Measurements from ENCODE around the gene PRKCA.
"Not testable (repeated sequence)": the region's sequence is repeated elsewhere in the genome, so short reads cannot be mapped to it uniquely, and the experiment has no call there.

The PRKCA gene

DNA sequence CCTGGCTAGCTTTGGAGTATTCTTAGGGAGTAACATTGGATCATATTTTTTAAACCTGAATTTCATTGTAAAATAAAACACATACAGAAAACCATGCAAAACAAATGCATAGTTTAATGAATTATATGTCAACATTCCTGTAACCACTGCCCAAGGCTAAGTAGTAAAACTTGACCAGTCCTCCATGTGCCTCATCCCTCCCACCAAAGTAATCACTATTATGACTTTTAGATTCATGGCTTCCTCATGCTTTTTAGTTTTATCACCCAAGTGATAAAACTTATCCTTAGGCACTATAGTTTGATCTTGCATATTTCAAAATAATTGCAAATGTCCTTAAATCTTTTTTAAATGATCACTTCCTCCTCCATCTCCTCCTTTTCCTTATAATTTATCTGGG is 20.4 kb downstream of the PRKCA start:
- no peak for DNase-seq (ENCODE audit: low spot score)
- no peak overlapping the region for H3K27ac ChIP-seq
- TF ChIP-seq, protein P1, sequence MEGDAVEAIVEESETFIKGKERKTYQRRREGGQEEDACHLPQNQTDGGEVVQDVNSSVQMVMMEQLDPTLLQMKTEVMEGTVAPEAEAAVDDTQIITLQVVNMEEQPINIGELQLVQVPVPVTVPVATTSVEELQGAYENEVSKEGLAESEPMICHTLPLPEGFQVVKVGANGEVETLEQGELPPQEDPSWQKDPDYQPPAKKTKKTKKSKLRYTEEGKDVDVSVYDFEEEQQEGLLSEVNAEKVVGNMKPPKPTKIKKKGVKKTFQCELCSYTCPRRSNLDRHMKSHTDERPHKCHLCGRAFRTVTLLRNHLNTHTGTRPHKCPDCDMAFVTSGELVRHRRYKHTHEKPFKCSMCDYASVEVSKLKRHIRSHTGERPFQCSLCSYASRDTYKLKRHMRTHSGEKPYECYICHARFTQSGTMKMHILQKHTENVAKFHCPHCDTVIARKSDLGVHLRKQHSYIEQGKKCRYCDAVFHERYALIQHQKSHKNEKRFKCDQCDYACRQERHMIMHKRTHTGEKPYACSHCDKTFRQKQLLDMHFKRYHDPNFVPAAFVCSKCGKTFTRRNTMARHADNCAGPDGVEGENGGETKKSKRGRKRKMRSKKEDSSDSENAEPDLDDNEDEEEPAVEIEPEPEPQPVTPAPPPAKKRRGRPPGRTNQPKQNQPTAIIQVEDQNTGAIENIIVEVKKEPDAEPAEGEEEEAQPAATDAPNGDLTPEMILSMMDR (IDR thresholded peaks at IDR 0.05), result no peak

DNA sequence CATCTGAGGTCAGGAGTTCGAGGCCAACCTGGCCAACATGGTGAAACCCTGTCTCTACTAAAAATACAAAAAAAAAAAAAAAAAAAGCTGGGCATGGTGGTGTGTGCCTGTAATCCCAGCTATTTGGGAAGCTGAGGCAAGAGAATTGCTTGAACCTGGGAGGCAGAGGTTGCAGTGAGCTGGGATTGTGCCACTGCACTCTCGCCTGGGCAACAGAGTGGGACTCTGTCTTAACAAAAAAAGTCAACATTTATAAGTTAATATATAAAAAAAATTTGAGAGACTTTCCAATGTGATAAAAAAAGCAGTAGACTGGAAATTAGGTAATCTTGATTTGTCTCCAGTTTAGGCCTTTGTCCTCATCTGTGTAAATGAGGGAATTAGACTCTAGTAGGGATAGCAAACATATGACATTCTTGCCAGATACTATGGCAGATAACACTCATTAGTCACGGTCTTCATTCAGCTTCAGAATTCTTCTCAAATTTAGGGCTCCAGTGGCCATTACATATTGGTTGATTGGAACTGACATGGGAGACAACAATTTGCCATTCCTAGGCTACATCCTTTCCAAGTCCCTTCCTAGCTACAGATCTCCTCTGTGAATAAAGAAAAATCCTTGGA is 22.1 kb downstream of the PRKCA start:
- not testable (repeated sequence) for H3K27ac ChIP-seq; DNase-seq (ENCODE audit: low spot score); H3K4me3 ChIP-seq

More for the DNA sequence above, 20.4 kb downstream of the PRKCA start:
- no peak overlapping the region for H3K4me3 ChIP-seq

GRCh38 chr17:66326476-66327047 is 24.1 kb downstream of the PRKCA start:
- TF ChIP-seq, protein P1 (IDR thresholded peaks at IDR 0.05), result no peak
- no peak for DNase-seq (ENCODE audit: low spot score)

DNA sequence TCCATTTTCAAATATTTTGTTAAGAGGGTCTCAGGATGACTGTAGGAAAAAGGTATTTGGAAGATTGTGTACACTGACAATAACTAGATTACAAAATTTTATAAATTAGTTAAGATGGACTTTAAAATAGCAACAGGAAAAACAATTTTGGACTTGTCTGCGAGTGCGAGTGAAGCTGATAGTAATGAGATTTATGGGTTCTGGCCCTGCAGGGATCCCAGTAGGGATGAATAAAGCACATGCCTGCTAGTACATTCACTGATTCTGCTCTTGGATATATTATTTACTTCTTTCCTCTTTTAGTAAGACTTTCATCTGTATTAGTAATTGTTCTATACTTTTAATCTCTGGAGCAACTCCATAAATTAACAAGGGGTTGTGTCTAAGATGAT is 28.2 kb downstream of the PRKCA start:
- no peak for DNase-seq (ENCODE audit: low spot score)

More at GRCh38 chr17:66326476-66327047, 24.1 kb downstream of the PRKCA start:
- Histone ChIP-seq H3K27ac (no peak overlapping the region), H3K4me3 (no peak overlapping the region)

GRCh38 chr17:66331038-66331816 is 28.8 kb downstream of the PRKCA start:
- no peak for DNase-seq (ENCODE audit: low spot score)
- TF ChIP-seq, protein P1 (IDR thresholded peaks at IDR 0.05), result no peak
- Histone ChIP-seq H3K4me3 (no peak overlapping the region), H3K27ac (no peak overlapping the region)

More for the DNA sequence above, 28.2 kb downstream of the PRKCA start:
- H3K4me3 ChIP-seq, result no peak overlapping the region
- TF ChIP-seq, protein P1 (IDR thresholded peaks at IDR 0.05), result no peak
- no peak overlapping the region for H3K27ac ChIP-seq

DNA sequence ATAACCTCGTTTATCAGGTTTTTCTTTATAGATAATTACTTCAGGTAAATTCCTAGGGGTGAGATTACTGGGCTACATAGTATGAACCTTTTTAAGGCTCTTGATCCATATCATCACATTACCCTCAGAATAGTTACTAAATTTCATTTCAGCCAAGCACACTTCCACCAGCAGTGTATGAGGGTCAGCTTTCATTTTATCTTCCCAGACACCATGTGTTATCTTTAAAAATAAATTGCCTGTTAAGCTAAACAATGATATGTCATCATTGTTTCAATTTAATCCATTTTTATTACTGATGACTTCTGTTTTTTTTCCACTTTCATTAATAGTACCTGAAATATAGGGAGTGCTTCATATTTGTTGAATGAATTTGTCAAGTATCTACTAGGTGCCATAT is 33.4 kb downstream of the PRKCA start:
- DNase-seq (ENCODE audit: low spot score), result no peak
- TF ChIP-seq, protein P1 (IDR thresholded peaks at IDR 0.05), result no peak
- H3K27ac ChIP-seq, result no peak overlapping the region
- no peak overlapping the region for H3K4me3 ChIP-seq

DNA sequence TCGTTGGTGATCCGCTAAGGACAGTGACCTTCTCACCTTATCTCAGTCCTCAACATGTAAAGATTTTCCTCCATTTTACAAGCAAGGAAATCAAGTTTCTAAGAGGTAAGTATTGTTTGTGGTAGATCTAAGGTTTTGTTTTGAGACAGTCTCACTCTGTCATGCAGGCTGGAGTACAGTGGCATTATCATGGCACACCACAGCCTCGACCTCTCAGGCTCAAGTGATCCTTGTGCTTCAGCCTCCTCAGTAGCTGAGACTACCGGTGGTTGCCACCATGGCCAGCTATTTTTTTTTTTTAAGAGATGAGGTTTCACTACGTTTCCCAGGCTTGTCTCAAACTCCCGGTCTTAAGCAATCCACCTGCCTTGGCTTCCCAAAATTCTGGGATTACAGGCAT is 34.9 kb downstream of the PRKCA start:
- TF ChIP-seq, protein P1 (IDR thresholded peaks at IDR 0.05), result no peak
- Histone ChIP-seq H3K4me3 (no peak overlapping the region), H3K27ac (no peak overlapping the region)
- no peak for DNase-seq (ENCODE audit: low spot score)
